BLaER1 (cell line): ENCODE measurements around the gene HIVEP3.

Experiments used
- H3K27ac ChIP-seq: shearing (Covaris generic); formaldehyde crosslinking; 2 replicates; pipeline ENCODE4 v1.8.1; 2022
- H3K27me3 ChIP-seq: shearing (Covaris generic); formaldehyde crosslinking; 2 replicates; pipeline ENCODE4 v1.8.1; 2022
- H3K36me3 ChIP-seq: shearing (Covaris generic); formaldehyde crosslinking; 2 replicates; pipeline ENCODE4 v1.8.1; 2022
- H3K4me1 ChIP-seq: shearing (Covaris generic); formaldehyde crosslinking; 2 replicates; pipeline ENCODE4 v1.8.1; 2022
- H3K4me2 ChIP-seq: shearing (Covaris generic); formaldehyde crosslinking; 2 replicates; pipeline ENCODE4 v1.8.1; 2022
- H3K4me3 ChIP-seq: shearing (Covaris generic); formaldehyde crosslinking; 2 replicates; pipeline ENCODE4 v1.8.1; 2022
- H3K9ac ChIP-seq: shearing (Covaris generic); formaldehyde crosslinking; 2 replicates; pipeline ENCODE4 v1.8.1; 2022
- H3K9me3 ChIP-seq: shearing (Covaris generic); formaldehyde crosslinking; 2 replicates; pipeline ENCODE4 v1.8.1; 2022
- H4K20me1 ChIP-seq: shearing (Covaris generic); formaldehyde crosslinking; 2 replicates; pipeline ENCODE4 v1.8.1; 2022
- Cebpa-rat ChIP-seq: shearing (Covaris generic); IDR thresholded peaks from 2 replicates; pipeline ENCODE4 v1.8.1; 2022

Gene HIVEP3

DNA sequence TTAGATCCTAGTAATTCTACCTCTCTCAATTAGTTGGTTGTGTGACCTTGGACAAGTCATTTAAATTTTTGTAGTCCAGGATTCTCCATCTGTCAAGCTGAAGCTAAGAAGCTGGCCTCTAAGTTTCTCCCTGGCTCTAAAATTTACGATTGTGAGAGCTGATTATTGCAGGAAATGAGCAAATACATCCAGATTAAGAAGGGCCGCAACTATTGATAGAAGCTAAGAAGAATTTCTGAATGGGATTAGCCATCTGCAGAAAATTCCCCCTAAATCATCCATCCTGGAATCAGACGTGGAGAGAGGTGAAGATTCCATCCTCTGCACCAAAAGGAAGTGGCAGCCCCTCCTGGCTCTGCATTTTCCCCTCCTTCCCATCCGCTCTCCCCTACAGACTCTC, 55.0 kb downstream of the HIVEP3 start:
- no peaks in the 10 kb centered on the region for H3K27me3 ChIP-seq
- no peak overlapping the region for H3K27ac ChIP-seq
- H3K36me3 ChIP-seq: no peaks in the 10 kb centered on the region
- no peak overlapping the region for H3K4me2 ChIP-seq
- no peak for TF ChIP-seq Cebpa-rat
- no peaks in the 10 kb centered on the region for H3K9me3 ChIP-seq
- peaks cover 4% of the 10 kb centered on the region for H3K4me1 ChIP-seq
- H4K20me1 ChIP-seq: no peaks in the 10 kb centered on the region
- H3K4me3 ChIP-seq: no peak overlapping the region
- no peak overlapping the region for H3K9ac ChIP-seq

DNA sequence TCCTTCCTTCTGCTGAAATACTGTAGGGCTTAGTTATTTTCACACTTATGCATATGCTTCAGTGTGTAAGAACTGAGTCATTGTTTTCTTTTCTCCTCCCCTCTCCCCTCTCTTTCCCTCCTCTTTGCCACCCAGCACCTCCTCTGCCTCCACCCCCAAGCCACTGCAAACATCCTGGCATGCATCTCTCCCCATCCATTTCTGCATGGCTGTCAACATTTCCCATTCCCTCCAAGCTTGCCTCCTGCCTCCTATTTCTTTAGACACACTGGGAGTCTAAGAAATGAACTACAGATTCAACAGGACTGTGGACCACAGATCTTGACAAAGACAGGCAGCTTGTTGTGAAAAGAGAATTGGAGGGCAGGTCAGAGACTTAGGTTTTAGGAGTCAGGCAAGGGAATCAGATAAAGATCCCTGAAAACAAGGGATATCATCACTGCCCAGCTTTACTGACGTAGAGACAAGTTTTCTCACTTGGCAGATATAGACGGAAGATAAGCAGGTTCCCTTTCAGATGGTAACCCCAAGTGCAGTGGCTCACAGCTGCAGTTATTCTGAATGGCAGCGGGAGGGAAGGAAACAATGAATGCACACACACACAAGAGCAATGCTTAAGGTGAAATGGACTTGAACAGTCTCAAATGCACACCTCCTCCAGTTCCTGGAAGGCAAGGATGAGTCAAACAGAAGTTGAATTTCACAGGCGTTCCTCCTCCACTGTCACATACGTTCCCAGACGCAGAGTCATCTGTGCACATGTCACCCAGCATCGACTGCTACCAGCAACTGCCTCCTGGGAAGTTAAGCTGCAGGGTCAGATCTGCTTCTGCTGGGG, 56.1 kb downstream of the HIVEP3 start:
- H3K4me2 ChIP-seq: no peak overlapping the region
- no peak for TF ChIP-seq Cebpa-rat

GRCh38 chr1:41861535-41862383, 57.0 kb downstream of the HIVEP3 start:
- no peaks in the 10 kb centered on the region for H3K36me3 ChIP-seq
- H3K27ac ChIP-seq: no peak overlapping the region
- no peaks in the 10 kb centered on the region for H3K4me1 ChIP-seq
- H3K9ac ChIP-seq: no peak overlapping the region
- no peaks in the 10 kb centered on the region for H4K20me1 ChIP-seq
- TF ChIP-seq Cebpa-rat: no peak
- H3K27me3 ChIP-seq: no peaks in the 10 kb centered on the region
- H3K4me2 ChIP-seq: no peak overlapping the region
- H3K9me3 ChIP-seq: no peaks in the 10 kb centered on the region
- no peak overlapping the region for H3K4me3 ChIP-seq

More for the DNA sequence above, 56.1 kb downstream of the HIVEP3 start:
- H3K4me3 ChIP-seq: no peak overlapping the region
- H3K27ac ChIP-seq: no peak overlapping the region
- no peaks in the 10 kb centered on the region for H3K9me3 ChIP-seq
- H3K36me3 ChIP-seq: no peaks in the 10 kb centered on the region
- no peak overlapping the region for H3K9ac ChIP-seq
- no peaks in the 10 kb centered on the region for H3K27me3 ChIP-seq
- no peaks in the 10 kb centered on the region for H4K20me1 ChIP-seq
- no peaks in the 10 kb centered on the region for H3K4me1 ChIP-seq

GRCh38 chr1:41860771-41861170, 58.0 kb downstream of the HIVEP3 start:
- Histone ChIP-seq H4K20me1 (no peaks in the 10 kb centered on the region), H3K9ac (no peak overlapping the region), H3K9me3 (no peaks in the 10 kb centered on the region), H3K27me3 (no peaks in the 10 kb centered on the region), H3K36me3 (no peaks in the 10 kb centered on the region), H3K4me2 (no peak overlapping the region), H3K4me1 (no peaks in the 10 kb centered on the region), H3K27ac (no peak overlapping the region), H3K4me3 (no peak overlapping the region)
- no peak for TF ChIP-seq Cebpa-rat

DNA sequence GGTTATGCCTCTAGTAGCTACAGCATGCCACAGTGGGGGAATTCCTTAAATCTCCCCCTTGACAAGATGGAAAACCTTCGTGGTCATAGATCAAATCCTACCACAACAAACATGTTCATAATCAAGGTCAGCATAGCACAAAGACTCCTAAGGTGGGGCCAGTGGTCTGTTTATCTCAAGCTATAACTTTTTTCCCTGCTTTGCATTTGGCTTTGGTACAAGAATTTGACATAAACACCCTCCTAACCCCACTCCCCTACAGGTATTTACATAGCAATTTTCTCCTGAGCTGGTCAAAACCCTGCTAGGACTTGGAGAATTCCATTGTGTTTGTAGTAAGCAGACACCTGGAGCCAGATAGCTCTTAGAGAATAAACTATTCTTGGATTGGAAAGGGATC, 58.5 kb downstream of the HIVEP3 start:
- Histone ChIP-seq H3K4me2 (no peak overlapping the region), H3K4me3 (no peak overlapping the region), H3K27me3 (no peaks in the 10 kb centered on the region), H3K27ac (no peak overlapping the region), H3K9ac (no peak overlapping the region), H4K20me1 (no peaks in the 10 kb centered on the region), H3K36me3 (no peaks in the 10 kb centered on the region), H3K4me1 (no peaks in the 10 kb centered on the region), H3K9me3 (no peaks in the 10 kb centered on the region)
- no peak for TF ChIP-seq Cebpa-rat

DNA sequence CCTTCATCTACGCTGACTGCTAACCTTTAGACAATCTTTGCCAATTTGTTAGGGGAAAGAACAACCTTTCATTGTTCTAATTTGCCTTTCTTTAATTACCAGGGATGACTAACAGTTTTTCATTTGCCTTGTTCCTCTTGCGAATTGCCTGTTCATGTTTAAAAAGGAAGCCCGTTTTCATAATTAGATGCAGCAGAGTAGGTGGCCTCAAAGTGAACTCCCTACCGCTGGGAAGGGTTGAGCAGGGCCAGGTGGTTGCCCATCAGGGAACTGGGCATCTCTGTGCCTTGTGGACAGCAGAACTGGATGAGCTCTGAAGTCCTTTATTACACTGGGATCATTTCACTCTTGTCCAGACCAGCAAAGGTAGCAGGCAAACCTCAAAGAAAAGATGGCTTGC, 59.0 kb downstream of the HIVEP3 start:
- no peaks in the 10 kb centered on the region for H3K4me1 ChIP-seq
- H3K36me3 ChIP-seq: no peaks in the 10 kb centered on the region
- H3K4me3 ChIP-seq: no peak overlapping the region
- no peak overlapping the region for H3K9ac ChIP-seq
- no peaks in the 10 kb centered on the region for H3K9me3 ChIP-seq
- TF ChIP-seq Cebpa-rat: no peak
- no peaks in the 10 kb centered on the region for H3K27me3 ChIP-seq
- H3K4me2 ChIP-seq: no peak overlapping the region
- no peaks in the 10 kb centered on the region for H4K20me1 ChIP-seq
- no peak overlapping the region for H3K27ac ChIP-seq

DNA sequence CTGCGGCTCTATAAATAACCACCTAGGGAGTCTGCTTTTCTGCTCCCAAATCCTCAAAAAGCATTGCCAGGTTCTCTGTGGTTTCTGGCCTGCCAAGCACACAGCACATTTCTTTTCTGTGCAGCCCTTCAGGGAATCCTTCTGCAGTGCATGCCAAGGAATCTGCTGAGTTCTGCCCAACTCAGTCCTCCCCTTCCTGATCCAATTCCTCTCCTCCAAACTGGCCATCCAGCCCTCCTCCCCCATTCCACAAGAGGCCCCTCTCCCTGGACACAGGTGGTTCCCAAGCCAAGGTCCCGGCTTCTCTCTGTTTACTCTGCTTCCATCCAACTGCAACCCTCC, 61.8 kb downstream of the HIVEP3 start:
- no peak for TF ChIP-seq Cebpa-rat
- H3K4me3 ChIP-seq: no peak overlapping the region

DNA sequence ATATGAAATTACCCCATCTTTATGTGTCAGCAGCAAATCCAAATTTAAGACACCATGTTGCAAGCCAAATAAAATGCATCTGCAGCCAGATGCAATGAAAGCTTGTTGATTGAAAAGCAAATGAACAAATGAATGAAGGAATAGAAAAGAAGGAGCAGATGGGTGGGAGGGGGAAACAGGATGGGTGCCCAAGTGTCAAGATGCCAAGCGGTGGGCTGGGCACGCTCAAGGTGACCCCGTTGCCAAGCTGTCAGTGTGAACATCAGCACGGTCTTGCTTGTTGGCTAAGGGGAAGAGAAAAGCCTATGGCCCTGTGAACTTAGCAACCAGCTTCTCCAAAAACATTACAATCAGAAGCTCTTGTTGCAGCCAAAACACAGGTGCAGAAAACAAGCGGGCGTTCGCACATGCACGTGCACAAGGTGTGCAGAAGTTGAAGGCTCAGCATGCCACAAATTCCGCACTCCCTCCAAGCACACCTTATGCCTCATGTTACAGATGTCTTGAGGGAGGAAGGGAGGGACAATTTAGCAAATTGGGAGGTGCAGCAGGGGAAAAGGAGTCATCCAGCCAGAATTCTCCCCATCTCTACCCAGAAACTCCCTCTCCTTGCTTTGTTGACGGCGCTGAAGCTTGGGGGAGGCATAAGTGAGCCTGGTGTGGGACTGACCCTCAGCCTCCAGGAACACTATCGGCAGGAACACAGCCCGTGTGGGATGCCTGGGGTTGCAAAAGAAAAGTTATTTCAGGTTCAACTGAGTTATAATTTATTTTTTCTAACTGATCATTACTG, 62.4 kb downstream of the HIVEP3 start:
- TF ChIP-seq Cebpa-rat: no peak
- no peak overlapping the region for H3K4me3 ChIP-seq
- no peaks in the 10 kb centered on the region for H3K4me1 ChIP-seq
- H3K36me3 ChIP-seq: no peaks in the 10 kb centered on the region
- no peaks in the 10 kb centered on the region for H3K27me3 ChIP-seq
- H3K4me2 ChIP-seq: no peak overlapping the region
- no peak overlapping the region for H3K27ac ChIP-seq
- no peaks in the 10 kb centered on the region for H3K9me3 ChIP-seq
- no peak overlapping the region for H3K9ac ChIP-seq
- no peaks in the 10 kb centered on the region for H4K20me1 ChIP-seq

More for the DNA sequence above, 61.8 kb downstream of the HIVEP3 start:
- Histone ChIP-seq H3K27me3 (no peaks in the 10 kb centered on the region), H3K27ac (no peak overlapping the region), H3K4me1 (no peaks in the 10 kb centered on the region), H3K9ac (no peak overlapping the region), H4K20me1 (no peaks in the 10 kb centered on the region), H3K36me3 (no peaks in the 10 kb centered on the region), H3K4me2 (no peak overlapping the region), H3K9me3 (no peaks in the 10 kb centered on the region)

GRCh38 chr1:41855713-41856112, 63.0 kb downstream of the HIVEP3 start:
- no peaks in the 10 kb centered on the region for H3K36me3 ChIP-seq
- H3K9me3 ChIP-seq: no peaks in the 10 kb centered on the region
- no peak for TF ChIP-seq Cebpa-rat
- H4K20me1 ChIP-seq: no peaks in the 10 kb centered on the region
- H3K4me3 ChIP-seq: no peak overlapping the region
- no peak overlapping the region for H3K9ac ChIP-seq
- H3K4me1 ChIP-seq: no peaks in the 10 kb centered on the region
- H3K4me2 ChIP-seq: no peak overlapping the region
- H3K27ac ChIP-seq: no peak overlapping the region
- H3K27me3 ChIP-seq: no peaks in the 10 kb centered on the region

- no peaks in the 10 kb centered on the region for H3K36me3 ChIP-seq
- no peaks in the 10 kb centered on the region for H3K27me3 ChIP-seq
- H3K4me2 ChIP-seq: no peak overlapping the region
- H3K4me1 ChIP-seq: no peaks in the 10 kb centered on the region
- no peak overlapping the region for H3K27ac ChIP-seq
- no peak overlapping the region for H3K4me3 ChIP-seq
- H4K20me1 ChIP-seq: no peaks in the 10 kb centered on the region
- H3K9me3 ChIP-seq: no peaks in the 10 kb centered on the region
- TF ChIP-seq Cebpa-rat: no peak
- no peak overlapping the region for H3K9ac ChIP-seq
Observed at GRCh38 chr1:41853907-41854306, 64.8 kb downstream of the HIVEP3 start.
